Measurements from ENCODE around the gene ACOXL. TPM values are rescaled to one million over a fixed set of nuclear protein-coding genes. Genes with fewer than 3 reads are reported as not detected.

The ACOXL gene
- total and polyA plus RNA-seq, 10 of the 15 experiments (the other 5 are each of a cell fraction or from before 2014, with no cell fraction given) = 0.05 to 1.3 (median 0.71) TPM

DNA sequence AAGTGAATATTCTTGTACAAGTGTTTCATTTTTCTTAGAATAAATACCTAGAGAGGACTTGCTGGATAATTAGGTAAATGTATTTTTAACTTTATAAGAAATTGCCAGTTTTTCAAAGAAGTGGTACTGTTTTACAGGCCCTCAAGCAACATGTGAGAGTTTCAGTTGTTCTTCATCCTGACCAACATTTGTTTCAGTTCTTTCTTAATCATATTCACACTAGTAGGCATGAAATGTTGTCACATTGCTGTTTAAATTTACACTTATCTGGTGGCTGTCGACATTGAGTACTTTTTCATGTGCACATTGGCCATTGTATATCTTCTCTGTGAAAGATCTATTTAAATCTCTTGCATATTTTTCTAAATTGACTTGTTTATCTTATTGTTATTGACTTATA is 178.1 kb downstream of the ACOXL start (continued):
- TF ChIP-seq, protein P1, sequence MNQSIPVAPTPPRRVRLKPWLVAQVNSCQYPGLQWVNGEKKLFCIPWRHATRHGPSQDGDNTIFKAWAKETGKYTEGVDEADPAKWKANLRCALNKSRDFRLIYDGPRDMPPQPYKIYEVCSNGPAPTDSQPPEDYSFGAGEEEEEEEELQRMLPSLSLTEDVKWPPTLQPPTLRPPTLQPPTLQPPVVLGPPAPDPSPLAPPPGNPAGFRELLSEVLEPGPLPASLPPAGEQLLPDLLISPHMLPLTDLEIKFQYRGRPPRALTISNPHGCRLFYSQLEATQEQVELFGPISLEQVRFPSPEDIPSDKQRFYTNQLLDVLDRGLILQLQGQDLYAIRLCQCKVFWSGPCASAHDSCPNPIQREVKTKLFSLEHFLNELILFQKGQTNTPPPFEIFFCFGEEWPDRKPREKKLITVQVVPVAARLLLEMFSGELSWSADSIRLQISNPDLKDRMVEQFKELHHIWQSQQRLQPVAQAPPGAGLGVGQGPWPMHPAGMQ (IDR thresholded peaks at IDR 0.05; ENCODE audit: borderline replicate concordance) = no peak
- TF ChIP-seq STAT1 (conservative IDR thresholded peaks at IDR 0.05) (no peak), RFX5 (IDR thresholded peaks at IDR 0.05; ENCODE audit: low read depth, low read length) (no peak), SPI1 (IDR thresholded peaks at IDR 0.05; ENCODE audit: borderline replicate concordance, insufficient read depth, low read depth, low read length) (peak; percentile 24; the same call in 1 of the 2 replicates), MTA2 (IDR thresholded peaks at IDR 0.05; ENCODE audit: low read depth) (peak; percentile 47; the same call in 1 of the 2 replicates), MXI1 (IDR thresholded peaks at IDR 0.05; ENCODE audit: low read depth, low read length) (peak; percentile 32; the same call in 1 of the 2 replicates), SREBF1 (IDR thresholded peaks at IDR 0.05; ENCODE audit: low read length) (no peak), FOXK2 (IDR thresholded peaks at IDR 0.05) (no peak), BHLHE40 (IDR thresholded peaks at IDR 0.05; ENCODE audit: borderline replicate concordance in 1 of 2, low read depth in 2 of 2, low read length in 1 of 2) (peak in 1 of 2 experiments; percentile 19; a peak in 1 of 4 replicates), EP300 (IDR thresholded peaks at IDR 0.05; ENCODE audit: borderline replicate concordance in 1 of 2, control insufficient read depth in 1 of 2, low read depth in 2 of 2, low read length in 2 of 2) (0 out of 4 replicates have a peak, but pooled peaks of 1 of the 2 experiments have one; percentile 22), PAX8 (IDR thresholded peaks at IDR 0.05) (no peak)
- TF ChIP-seq, protein P2, sequence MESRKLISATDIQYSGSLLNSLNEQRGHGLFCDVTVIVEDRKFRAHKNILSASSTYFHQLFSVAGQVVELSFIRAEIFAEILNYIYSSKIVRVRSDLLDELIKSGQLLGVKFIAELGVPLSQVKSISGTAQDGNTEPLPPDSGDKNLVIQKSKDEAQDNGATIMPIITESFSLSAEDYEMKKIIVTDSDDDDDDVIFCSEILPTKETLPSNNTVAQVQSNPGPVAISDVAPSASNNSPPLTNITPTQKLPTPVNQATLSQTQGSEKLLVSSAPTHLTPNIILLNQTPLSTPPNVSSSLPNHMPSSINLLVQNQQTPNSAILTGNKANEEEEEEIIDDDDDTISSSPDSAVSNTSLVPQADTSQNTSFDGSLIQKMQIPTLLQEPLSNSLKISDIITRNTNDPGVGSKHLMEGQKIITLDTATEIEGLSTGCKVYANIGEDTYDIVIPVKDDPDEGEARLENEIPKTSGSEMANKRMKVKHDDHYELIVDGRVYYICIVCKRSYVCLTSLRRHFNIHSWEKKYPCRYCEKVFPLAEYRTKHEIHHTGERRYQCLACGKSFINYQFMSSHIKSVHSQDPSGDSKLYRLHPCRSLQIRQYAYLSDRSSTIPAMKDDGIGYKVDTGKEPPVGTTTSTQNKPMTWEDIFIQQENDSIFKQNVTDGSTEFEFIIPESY (IDR thresholded peaks at IDR 0.05) = no peak
- TF ChIP-seq, protein P3, sequence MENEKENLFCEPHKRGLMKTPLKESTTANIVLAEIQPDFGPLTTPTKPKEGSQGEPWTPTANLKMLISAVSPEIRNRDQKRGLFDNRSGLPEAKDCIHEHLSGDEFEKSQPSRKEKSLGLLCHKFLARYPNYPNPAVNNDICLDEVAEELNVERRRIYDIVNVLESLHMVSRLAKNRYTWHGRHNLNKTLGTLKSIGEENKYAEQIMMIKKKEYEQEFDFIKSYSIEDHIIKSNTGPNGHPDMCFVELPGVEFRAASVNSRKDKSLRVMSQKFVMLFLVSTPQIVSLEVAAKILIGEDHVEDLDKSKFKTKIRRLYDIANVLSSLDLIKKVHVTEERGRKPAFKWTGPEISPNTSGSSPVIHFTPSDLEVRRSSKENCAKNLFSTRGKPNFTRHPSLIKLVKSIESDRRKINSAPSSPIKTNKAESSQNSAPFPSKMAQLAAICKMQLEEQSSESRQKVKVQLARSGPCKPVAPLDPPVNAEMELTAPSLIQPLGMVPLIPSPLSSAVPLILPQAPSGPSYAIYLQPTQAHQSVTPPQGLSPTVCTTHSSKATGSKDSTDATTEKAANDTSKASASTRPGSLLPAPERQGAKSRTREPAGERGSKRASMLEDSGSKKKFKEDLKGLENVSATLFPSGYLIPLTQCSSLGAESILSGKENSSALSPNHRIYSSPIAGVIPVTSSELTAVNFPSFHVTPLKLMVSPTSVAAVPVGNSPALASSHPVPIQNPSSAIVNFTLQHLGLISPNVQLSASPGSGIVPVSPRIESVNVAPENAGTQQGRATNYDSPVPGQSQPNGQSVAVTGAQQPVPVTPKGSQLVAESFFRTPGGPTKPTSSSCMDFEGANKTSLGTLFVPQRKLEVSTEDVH (IDR thresholded peaks at IDR 0.05; ENCODE audit: low read depth, partially characterized antibody) = no peak
- TF ChIP-seq, protein P4, sequence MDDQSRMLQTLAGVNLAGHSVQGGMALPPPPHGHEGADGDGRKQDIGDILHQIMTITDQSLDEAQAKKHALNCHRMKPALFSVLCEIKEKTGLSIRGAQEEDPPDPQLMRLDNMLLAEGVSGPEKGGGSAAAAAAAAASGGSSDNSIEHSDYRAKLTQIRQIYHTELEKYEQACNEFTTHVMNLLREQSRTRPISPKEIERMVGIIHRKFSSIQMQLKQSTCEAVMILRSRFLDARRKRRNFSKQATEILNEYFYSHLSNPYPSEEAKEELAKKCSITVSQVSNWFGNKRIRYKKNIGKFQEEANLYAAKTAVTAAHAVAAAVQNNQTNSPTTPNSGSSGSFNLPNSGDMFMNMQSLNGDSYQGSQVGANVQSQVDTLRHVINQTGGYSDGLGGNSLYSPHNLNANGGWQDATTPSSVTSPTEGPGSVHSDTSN (IDR thresholded peaks at IDR 0.05; ENCODE audit: insufficient replicate concordance, low read depth, low read length) = no peak
- TF ChIP-seq, protein P5, sequence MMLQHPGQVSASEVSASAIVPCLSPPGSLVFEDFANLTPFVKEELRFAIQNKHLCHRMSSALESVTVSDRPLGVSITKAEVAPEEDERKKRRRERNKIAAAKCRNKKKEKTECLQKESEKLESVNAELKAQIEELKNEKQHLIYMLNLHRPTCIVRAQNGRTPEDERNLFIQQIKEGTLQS (IDR thresholded peaks at IDR 0.05; ENCODE audit: borderline replicate concordance, extremely low read depth, low read depth, low read length) = no peak
- TF ChIP-seq, protein P6, sequence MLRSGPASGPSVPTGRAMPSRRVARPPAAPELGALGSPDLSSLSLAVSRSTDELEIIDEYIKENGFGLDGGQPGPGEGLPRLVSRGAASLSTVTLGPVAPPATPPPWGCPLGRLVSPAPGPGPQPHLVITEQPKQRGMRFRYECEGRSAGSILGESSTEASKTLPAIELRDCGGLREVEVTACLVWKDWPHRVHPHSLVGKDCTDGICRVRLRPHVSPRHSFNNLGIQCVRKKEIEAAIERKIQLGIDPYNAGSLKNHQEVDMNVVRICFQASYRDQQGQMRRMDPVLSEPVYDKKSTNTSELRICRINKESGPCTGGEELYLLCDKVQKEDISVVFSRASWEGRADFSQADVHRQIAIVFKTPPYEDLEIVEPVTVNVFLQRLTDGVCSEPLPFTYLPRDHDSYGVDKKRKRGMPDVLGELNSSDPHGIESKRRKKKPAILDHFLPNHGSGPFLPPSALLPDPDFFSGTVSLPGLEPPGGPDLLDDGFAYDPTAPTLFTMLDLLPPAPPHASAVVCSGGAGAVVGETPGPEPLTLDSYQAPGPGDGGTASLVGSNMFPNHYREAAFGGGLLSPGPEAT (IDR thresholded peaks at IDR 0.05; ENCODE audit: low read depth) = no peak
- TF ChIP-seq, protein P7, sequence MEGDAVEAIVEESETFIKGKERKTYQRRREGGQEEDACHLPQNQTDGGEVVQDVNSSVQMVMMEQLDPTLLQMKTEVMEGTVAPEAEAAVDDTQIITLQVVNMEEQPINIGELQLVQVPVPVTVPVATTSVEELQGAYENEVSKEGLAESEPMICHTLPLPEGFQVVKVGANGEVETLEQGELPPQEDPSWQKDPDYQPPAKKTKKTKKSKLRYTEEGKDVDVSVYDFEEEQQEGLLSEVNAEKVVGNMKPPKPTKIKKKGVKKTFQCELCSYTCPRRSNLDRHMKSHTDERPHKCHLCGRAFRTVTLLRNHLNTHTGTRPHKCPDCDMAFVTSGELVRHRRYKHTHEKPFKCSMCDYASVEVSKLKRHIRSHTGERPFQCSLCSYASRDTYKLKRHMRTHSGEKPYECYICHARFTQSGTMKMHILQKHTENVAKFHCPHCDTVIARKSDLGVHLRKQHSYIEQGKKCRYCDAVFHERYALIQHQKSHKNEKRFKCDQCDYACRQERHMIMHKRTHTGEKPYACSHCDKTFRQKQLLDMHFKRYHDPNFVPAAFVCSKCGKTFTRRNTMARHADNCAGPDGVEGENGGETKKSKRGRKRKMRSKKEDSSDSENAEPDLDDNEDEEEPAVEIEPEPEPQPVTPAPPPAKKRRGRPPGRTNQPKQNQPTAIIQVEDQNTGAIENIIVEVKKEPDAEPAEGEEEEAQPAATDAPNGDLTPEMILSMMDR (IDR thresholded peaks at IDR 0.05 in 2 of 3, conservative IDR thresholded peaks at IDR 0.05 in 1 of 3; ENCODE audit: control insufficient read depth in 2 of 3, extremely low read depth in 1 of 3, insufficient read depth in 1 of 3, low read depth in 3 of 3, low read length in 3 of 3) = no peak

Measured in GM12878 (cell line).